ENCODE results near the gene GRM2.

Gene GRM2

GRCh38 chr3:51711352-51712037, 4.6 kb downstream of the GRM2 start:
- Histone ChIP-seq H3K9ac (ENCODE audit: low read length) (no peak overlapping the region), H3K36me3 (ENCODE audit: control insufficient read depth, insufficient read depth, low read length) (no peaks in the 10 kb centered on the region), H3K27me3 (ENCODE audit: control insufficient read depth, insufficient read depth, low read length) (peaks cover 14% of the 10 kb centered on the region), H3K4me1 (ENCODE audit: control insufficient read depth, insufficient read depth, low read length) (peaks cover 3% of the 10 kb centered on the region), H3K4me3 (ENCODE audit: low read length) (no peak overlapping the region), H3K9me3 (ENCODE audit: control insufficient read depth, low read length) (no peaks in the 10 kb centered on the region)

DNA sequence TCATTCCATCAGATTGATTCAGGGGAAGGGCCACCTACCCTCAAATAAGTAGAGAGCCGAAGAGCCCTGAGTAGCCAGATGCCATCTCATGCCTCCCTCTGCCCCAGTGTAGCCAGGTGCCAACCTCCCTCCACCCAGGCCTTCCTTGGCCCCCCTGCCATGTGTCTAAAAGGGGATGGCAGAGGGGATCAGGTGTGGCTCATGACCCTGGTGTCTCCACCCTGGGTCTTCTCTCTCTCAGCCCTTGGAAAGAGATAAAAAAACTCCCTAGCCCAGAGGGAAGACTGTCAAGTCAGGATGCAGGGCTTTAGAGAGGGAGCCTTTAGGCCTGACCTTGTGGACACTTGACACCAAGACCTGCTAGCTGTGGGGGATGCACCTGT, 5.2 kb downstream of the GRM2 start:
- Histone ChIP-seq H3K9ac (ENCODE audit: low read length) (no peak overlapping the region), H3K4me1 (ENCODE audit: control insufficient read depth, insufficient read depth, low read length) (peaks cover 3% of the 10 kb centered on the region), H3K27me3 (ENCODE audit: control insufficient read depth, insufficient read depth, low read length) (peaks cover 14% of the 10 kb centered on the region), H3K9me3 (ENCODE audit: control insufficient read depth, low read length) (no peaks in the 10 kb centered on the region), H3K36me3 (ENCODE audit: control insufficient read depth, insufficient read depth, low read length) (no peaks in the 10 kb centered on the region), H3K4me3 (ENCODE audit: low read length) (no peak overlapping the region)

DNA sequence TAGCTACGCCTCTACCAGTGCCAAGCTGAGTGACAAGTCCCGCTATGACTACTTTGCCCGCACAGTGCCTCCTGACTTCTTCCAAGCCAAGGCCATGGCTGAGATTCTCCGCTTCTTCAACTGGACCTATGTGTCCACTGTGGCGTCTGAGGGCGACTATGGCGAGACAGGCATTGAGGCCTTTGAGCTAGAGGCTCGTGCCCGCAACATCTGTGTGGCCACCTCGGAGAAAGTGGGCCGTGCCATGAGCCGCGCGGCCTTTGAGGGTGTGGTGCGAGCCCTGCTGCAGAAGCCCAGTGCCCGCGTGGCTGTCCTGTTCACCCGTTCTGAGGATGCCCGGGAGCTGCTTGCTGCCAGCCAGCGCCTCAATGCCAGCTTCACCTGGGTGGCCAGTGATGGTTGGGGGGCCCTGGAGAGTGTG, 5.7 kb downstream of the GRM2 start:
- Histone ChIP-seq H3K9me3 (ENCODE audit: control insufficient read depth, low read length) (no peaks in the 10 kb centered on the region), H3K9ac (ENCODE audit: low read length) (no peak overlapping the region), H3K4me1 (ENCODE audit: control insufficient read depth, insufficient read depth, low read length) (no peaks in the 10 kb centered on the region)

GRCh38 chr3:51712963-51713362, 6.1 kb downstream of the GRM2 start:
- Histone ChIP-seq H3K9me3 (ENCODE audit: control insufficient read depth, low read length) (no peaks in the 10 kb centered on the region), H3K36me3 (ENCODE audit: control insufficient read depth, insufficient read depth, low read length) (no peaks in the 10 kb centered on the region), H3K4me3 (ENCODE audit: low read length) (no peak overlapping the region), H3K4me1 (ENCODE audit: control insufficient read depth, insufficient read depth, low read length) (no peaks in the 10 kb centered on the region), H3K9ac (ENCODE audit: low read length) (no peak overlapping the region), H3K27me3 (ENCODE audit: control insufficient read depth, insufficient read depth, low read length) (peaks cover 5% of the 10 kb centered on the region)

More for the DNA sequence above, 5.7 kb downstream of the GRM2 start:
- H3K4me3 ChIP-seq (ENCODE audit: low read length), result no peak overlapping the region
- H3K36me3 ChIP-seq (ENCODE audit: control insufficient read depth, insufficient read depth, low read length), result no peaks in the 10 kb centered on the region
- peaks cover 9% of the 10 kb centered on the region for H3K27me3 ChIP-seq (ENCODE audit: control insufficient read depth, insufficient read depth, low read length)

DNA sequence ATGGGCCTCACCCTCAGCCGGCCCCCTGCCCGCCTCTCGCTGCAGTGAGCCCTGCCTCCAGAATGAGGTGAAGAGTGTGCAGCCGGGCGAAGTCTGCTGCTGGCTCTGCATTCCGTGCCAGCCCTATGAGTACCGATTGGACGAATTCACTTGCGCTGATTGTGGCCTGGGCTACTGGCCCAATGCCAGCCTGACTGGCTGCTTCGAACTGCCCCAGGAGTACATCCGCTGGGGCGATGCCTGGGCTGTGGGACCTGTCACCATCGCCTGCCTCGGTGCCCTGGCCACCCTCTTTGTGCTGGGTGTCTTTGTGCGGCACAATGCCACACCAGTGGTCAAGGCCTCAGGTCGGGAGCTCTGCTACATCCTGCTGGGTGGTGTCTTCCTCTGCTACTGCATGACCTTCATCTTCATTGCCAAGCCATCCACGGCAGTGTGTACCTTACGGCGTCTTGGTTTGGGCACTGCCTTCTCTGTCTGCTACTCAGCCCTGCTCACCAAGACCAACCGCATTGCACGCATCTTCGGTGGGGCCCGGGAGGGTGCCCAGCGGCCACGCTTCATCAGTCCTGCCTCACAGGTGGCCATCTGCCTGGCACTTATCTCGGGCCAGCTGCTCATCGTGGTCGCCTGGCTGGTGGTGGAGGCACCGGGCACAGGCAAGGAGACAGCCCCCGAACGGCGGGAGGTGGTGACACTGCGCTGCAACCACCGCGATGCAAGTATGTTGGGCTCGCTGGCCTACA, 8.5 kb downstream of the GRM2 start:
- Histone ChIP-seq H3K9me3 (ENCODE audit: control insufficient read depth, low read length) (no peaks in the 10 kb centered on the region), H3K4me1 (ENCODE audit: control insufficient read depth, insufficient read depth, low read length) (no peaks in the 10 kb centered on the region), H3K4me3 (ENCODE audit: low read length) (no peak overlapping the region), H3K36me3 (ENCODE audit: control insufficient read depth, insufficient read depth, low read length) (no peaks in the 10 kb centered on the region), H3K27me3 (ENCODE audit: control insufficient read depth, insufficient read depth, low read length) (no peaks in the 10 kb centered on the region), H3K9ac (ENCODE audit: low read length) (no peak overlapping the region)

DNA sequence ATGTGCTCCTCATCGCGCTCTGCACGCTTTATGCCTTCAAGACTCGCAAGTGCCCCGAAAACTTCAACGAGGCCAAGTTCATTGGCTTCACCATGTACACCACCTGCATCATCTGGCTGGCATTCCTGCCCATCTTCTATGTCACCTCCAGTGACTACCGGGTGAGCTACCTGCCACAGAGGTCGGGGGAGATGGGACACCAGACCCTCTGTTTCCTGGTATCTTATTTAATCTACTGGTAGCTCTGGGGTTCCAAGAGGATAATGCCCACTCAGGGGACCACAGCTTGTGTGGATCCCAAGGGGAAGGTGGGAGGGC, 9.1 kb downstream of the GRM2 start:
- no peak overlapping the region for H3K4me3 ChIP-seq (ENCODE audit: low read length)
- no peak overlapping the region for H3K9ac ChIP-seq (ENCODE audit: low read length)
- H3K27me3 ChIP-seq (ENCODE audit: control insufficient read depth, insufficient read depth, low read length), result no peaks in the 10 kb centered on the region
- no peaks in the 10 kb centered on the region for H3K36me3 ChIP-seq (ENCODE audit: control insufficient read depth, insufficient read depth, low read length)
- no peaks in the 10 kb centered on the region for H3K9me3 ChIP-seq (ENCODE audit: control insufficient read depth, low read length)
- H3K4me1 ChIP-seq (ENCODE audit: control insufficient read depth, insufficient read depth, low read length), result no peaks in the 10 kb centered on the region

DNA sequence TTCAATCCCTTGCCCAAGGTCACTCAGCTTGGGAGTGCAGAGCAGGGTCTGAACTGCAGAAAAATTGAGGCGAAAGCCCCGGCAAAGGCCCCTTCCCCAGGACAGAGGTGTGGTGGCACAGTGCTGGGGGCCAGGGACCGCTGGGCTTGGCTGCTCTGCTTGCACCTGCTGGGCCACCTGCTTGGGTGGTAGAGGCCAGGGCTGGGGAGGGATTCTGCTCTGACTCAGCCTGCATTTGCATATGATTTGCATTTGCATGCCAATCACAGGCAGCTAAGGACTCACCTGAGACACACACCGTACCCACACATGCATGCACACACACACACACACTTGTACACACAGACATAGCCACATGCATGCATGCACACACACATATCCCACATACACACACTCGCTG, 9.9 kb downstream of the GRM2 start:
- H3K27me3 ChIP-seq (ENCODE audit: control insufficient read depth, insufficient read depth, low read length), result no peaks in the 10 kb centered on the region
- H3K4me3 ChIP-seq (ENCODE audit: low read length), result no peak overlapping the region
- no peaks in the 10 kb centered on the region for H3K36me3 ChIP-seq (ENCODE audit: control insufficient read depth, insufficient read depth, low read length)
- H3K9ac ChIP-seq (ENCODE audit: low read length), result no peak overlapping the region
- no peaks in the 10 kb centered on the region for H3K9me3 ChIP-seq (ENCODE audit: control insufficient read depth, low read length)
- H3K4me1 ChIP-seq (ENCODE audit: control insufficient read depth, insufficient read depth, low read length), result no peaks in the 10 kb centered on the region

GRCh38 chr3:51717446-51717845, 10.6 kb downstream of the GRM2 start:
- no peaks in the 10 kb centered on the region for H3K27me3 ChIP-seq (ENCODE audit: control insufficient read depth, insufficient read depth, low read length)
- no peaks in the 10 kb centered on the region for H3K36me3 ChIP-seq (ENCODE audit: control insufficient read depth, insufficient read depth, low read length)
- no peaks in the 10 kb centered on the region for H3K4me1 ChIP-seq (ENCODE audit: control insufficient read depth, insufficient read depth, low read length)
- no peak overlapping the region for H3K9ac ChIP-seq (ENCODE audit: low read length)
- no peaks in the 10 kb centered on the region for H3K9me3 ChIP-seq (ENCODE audit: control insufficient read depth, low read length)
- no peak overlapping the region for H3K4me3 ChIP-seq (ENCODE audit: low read length)

GRCh38 chr3:51717947-51718346, 11.1 kb downstream of the GRM2 start:
- H3K9me3 ChIP-seq (ENCODE audit: control insufficient read depth, low read length), result no peaks in the 10 kb centered on the region

GRCh38 chr3:51718547-51719409, 11.9 kb downstream of the GRM2 start:
- no peaks in the 10 kb centered on the region for H3K27me3 ChIP-seq (ENCODE audit: control insufficient read depth, insufficient read depth, low read length)
- H3K9me3 ChIP-seq (ENCODE audit: control insufficient read depth, low read length), result no peaks in the 10 kb centered on the region

More at GRCh38 chr3:51717947-51718346, 11.1 kb downstream of the GRM2 start:
- H3K4me1 ChIP-seq (ENCODE audit: control insufficient read depth, insufficient read depth, low read length), result no peaks in the 10 kb centered on the region
- no peaks in the 10 kb centered on the region for H3K27me3 ChIP-seq (ENCODE audit: control insufficient read depth, insufficient read depth, low read length)
- no peak overlapping the region for H3K9ac ChIP-seq (ENCODE audit: low read length)
- no peak overlapping the region for H3K4me3 ChIP-seq (ENCODE audit: low read length)
- H3K36me3 ChIP-seq (ENCODE audit: control insufficient read depth, insufficient read depth, low read length), result no peaks in the 10 kb centered on the region

GRCh38 chr3:51719410-51720025, 12.7 kb downstream of the GRM2 start:
- Histone ChIP-seq H3K36me3 (ENCODE audit: control insufficient read depth, insufficient read depth, low read length) (no peaks in the 10 kb centered on the region), H3K4me3 (ENCODE audit: low read length) (no peak overlapping the region), H3K27me3 (ENCODE audit: control insufficient read depth, insufficient read depth, low read length) (no peaks in the 10 kb centered on the region), H3K9ac (ENCODE audit: low read length) (no peak overlapping the region), H3K4me1 (ENCODE audit: control insufficient read depth, insufficient read depth, low read length) (no peaks in the 10 kb centered on the region), H3K9me3 (ENCODE audit: control insufficient read depth, low read length) (no peaks in the 10 kb centered on the region)

More at GRCh38 chr3:51718547-51719409, 11.9 kb downstream of the GRM2 start:
- Histone ChIP-seq H3K4me3 (ENCODE audit: low read length) (no peak overlapping the region), H3K4me1 (ENCODE audit: control insufficient read depth, insufficient read depth, low read length) (no peaks in the 10 kb centered on the region), H3K36me3 (ENCODE audit: control insufficient read depth, insufficient read depth, low read length) (no peaks in the 10 kb centered on the region), H3K9ac (ENCODE audit: low read length) (no peak overlapping the region)

Measured in mucosa of stomach (tissue), 1 donor.